HG03066 (cell line): ENCODE data around the gene FAM177B.

Experiments used
- ATAC-seq: cut with Tn5 transposase; IDR thresholded peaks from one replicate; pipeline ENCODE4 v1.9.1; 2021; ENCODE audit warnings: low read depth; ENCODE audit not compliant: unreplicated experiment

FAM177B gene

DNA sequence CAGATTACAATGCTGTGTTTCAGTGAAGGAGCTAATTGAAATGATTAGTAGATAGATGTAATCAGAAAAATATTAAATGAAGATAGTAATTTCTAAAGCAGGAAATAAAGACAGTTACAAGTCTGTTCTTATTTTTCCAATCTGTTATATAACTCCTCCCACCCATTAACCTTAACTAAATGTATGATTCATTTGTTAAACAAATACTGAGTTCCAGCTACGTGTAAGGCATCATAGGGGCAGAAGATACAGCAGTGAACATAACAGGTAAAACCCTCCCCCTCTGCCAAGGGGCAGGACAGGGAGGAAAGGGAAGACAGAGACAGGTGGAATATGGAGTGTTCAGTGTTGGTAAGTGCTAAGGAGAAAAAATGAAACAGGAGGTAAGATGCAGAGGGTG is at the start of gene FAM177B:
TSS of gene FAM177B (plus strand) at position 231 of the 400 bp plus-strand sequence. CDS start 9,344 bp downstream, outside the sequence.
- ATAC-seq: no peak

DNA sequence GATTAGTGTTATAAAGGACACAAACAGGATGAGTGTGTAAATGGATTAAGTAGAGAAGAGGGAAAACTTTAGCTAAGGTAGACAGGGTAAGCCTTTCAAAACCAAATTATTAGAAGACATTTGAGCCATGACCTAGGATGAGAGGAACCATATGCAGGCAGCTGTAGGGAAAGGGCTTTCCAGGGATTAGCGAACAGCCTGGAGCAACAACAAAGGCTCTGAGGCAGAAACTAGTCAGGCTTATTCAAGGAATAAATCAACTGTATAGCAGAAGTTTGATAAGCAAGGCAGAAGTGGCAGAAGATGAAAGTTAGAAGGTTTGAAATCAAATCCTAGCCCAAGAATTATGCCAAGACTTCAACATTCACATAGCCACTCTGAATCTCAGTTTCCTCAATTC is 46.0 kb upstream of the FAM177B start:
- no peak for ATAC-seq

DNA sequence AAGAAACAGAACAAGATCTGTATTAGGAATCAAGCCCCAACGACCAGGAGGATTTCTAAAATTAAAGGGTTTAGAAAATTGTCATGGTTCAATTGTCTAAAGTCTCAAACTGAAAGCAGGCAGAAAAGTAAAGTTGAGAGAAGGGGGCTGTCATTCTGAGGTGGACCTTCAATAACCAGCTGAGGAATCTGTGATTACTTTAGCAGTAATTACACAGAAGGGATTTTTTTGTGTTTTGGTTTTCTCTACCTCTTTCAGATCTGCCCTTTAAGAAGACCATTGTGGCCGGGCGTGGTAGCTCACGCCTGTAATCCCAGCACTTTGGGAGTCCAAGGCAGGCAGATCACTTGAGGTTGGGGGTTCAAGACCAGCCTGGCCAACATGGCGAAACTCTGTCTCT is 42.1 kb upstream of the FAM177B start:
- no peak for ATAC-seq

DNA sequence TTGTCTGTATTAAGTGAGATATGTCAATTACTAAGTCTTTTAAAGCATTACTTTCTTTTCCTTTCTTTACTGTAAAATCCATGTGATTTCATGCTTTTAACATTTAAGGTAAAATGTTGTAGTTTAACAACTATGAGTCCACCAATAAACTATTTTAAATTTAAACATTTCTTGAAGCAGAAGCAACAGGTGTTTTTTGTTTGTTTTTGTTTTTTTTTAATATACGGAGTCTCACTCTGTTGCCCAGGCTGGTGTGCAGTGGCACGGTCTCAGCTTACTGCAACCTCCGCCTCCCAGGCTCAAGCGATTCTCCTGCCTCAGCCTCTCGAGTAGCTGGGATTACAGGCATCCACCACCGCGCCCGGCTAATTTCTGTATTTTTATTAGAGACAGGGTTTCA is 40.3 kb upstream of the FAM177B start:
- no peak for ATAC-seq

DNA sequence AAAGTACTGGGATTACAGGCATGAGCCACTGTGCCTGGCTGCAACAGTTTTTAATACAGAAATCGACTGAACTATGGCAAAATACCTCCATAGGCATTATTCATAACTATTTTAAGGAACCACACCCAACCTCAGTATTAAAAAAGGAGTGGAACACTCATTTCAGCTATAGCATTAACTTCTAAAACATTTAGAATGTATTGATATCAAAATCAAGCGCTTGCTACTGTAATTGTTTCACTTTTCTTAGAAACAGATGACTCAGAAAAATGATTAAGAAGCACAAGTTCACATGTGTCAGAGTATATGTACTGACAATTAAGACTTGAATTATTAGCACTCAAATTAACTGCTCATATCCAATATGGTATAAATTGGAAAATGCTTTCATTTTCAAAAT is 39.8 kb upstream of the FAM177B start:
- no peak for ATAC-seq

DNA sequence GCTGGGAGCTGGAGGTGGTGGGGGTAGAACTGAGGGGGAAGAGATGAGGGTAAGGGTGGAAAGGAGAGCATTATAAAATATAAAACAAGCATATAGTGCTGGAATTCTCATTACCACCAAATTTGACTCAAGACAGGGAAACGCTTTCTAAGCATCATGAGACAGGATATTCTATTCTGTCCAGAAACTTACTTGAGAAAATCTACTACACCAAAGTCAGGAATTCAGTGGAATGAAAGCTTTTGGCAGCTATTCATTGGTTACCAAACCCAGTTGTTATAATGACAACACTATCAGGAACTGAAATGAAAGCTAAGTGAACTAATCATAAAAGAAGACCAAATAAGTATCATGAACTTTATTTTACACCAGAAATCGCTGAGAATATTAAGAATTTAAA is 39.2 kb upstream of the FAM177B start:
- ATAC-seq: no peak

DNA sequence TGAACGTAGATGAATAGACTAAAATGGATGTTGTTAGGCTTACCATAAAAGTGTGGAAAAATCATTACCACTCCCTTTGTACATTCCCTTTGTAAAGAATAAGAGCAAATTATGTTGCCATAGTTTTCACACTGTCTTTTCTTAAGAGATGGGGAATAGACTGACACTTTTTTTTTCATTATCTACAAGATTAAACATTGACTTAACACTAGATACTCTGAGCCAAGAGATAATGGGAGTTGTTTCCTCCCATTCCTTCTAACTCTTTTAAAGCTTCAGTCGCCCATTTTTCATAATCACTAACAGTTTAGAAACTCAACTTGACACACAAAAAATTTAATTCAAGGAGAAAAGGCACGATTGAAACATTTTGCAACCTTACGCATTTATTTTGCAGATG is 34.8 kb upstream of the FAM177B start:
- no peak for ATAC-seq

DNA sequence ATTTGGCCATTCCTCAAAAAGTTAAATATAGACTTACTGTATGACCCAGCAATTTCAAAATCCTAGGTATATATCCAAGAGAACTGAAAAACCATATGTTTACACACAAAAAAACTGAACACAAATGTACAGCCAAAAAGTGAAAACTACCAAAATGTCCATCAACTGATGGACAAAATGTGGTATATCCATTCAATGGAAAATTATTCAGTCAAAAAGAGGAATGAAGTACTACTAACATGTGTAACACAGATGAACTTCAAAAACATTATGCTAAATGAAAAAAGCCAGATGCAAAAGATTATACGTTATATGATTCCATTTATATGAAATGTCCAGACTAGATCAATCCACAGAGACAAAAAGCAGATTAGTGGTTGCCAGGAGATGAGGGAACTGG is 32.7 kb upstream of the FAM177B start:
- ATAC-seq: no peak

DNA sequence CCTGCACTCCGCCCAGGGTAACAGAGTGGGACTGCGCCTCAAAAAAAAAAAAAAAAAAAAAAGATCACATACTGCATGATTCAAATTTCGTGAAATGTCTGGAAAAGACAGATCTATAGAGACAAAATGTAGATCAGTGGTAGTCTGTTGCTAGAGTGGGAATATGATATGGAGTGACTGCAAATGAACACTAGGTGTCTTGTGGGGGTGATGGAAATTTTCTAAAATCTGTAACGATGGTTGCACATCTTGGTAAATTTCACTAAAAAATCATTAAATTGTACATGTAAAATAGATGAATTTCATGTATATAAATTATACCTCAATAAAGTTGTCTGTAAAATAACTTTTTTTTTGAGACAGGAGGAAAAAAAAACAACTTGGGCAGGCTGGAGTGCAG is 30.2 kb upstream of the FAM177B start:
- no peak for ATAC-seq

DNA sequence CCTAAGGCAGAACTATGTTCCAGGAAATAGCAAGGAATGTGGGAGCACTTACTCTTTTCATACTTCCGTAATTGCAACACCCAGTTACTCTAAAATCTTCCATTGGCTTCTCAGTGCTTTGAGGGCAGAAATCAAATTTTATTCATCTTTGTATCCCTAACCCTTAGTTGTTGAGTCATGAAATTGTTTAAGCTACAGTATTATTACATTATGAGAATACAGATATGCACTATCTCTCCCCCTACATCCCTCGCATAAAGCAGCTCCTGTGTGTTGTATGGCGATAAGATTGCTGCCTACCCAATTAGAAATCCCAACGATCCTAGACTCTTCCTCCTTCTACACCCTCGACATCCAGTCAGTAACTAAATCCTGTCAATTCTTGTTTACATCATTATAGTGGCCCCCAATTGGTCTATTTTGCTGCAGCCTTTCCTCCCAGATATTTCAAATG is 27.3 kb upstream of the FAM177B start:
- no peak for ATAC-seq

DNA sequence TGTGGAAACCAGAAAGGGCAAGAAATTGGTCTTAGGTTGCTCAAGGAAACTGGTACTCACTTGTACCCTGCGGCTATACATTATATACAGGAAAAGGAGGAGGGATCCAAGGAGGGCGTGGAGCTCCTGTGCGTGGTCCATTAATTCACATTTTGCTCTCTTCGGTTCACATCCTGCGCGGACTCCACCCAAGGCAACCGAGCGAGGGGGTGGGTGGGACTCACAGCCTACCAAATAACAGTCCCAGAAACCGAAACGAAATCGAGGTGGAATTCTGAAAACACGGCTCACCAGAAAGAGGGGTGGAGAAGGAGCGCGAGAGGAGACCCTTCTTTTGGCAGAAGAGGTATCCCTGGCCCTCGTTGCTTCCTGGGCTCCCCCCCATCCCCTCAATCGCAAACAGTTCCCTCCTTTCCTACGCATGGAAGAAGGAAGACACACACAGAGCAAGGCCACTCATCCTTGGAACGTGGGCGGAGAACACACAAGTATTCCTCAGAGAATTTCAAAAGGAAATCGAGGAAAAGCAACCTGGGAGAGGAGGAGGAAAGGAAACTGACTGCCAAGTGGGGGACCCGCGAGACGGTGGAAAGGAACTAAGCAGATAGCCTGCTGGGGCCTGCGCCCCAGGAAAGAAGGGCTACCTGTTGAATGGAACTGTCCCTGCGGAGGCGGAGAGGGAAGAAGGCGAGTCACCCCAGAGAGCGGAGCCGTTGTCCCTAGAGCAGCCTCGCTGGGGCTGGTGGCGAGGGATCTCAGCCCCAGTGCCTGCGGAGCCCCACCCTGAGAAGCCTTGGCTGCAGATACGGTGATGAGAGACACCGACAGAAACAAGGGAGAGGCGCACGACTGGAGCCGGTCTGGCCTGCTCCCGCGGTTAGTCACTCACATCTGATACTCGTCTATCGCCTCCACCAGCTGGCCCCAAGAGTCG is 25.4 kb upstream of the FAM177B start:
- ATAC-seq: peak; percentile 32

DNA sequence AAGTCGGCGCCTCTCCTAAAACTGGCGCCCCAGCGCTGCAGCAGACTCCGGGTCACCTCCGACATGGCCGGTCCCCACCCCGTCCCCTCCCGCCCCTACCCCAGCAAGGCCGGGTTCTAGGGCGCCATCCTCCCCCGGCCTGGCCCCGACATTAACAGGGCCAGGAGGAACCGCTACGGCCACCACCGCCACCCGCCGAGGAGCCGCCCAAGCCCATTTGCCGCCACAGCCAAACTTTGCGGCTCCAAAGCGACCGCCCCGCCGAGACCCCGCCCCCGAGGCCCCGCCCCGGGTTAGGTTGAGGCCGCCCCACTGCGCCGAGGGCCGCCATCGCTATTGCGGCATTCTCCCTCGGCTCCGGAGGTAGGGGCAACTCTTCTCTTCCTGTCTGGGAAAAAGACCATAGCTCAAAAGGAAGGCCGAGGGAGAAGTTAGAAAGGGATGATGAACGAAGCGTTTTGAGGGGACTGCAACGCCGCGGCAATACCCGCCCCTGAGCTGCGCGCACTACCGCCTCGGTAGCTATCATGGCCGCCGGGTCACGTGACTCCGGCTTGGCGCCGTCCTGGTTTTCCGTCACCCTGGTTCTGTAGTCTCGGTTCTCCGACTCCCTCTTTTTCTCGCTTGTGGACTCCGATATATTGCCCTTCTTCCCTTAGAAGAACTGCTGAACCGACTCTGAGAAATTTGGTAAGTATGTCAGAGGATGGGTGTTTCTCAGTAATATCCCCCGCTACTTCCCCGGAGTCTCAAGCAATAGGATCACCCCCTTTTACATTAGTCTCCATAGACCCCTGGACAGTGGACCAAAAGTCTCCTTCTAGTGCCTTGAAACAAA is 24.5 kb upstream of the FAM177B start, which contains the start of the genes AIDA and BROX:
TSS of gene AIDA (minus strand) at position 239 of the 838 bp plus-strand sequence. CDS start at position 65, 174 bp downstream.
TSS of gene BROX (plus strand) at position 312 of the 838 bp plus-strand sequence. CDS start 3,136 bp downstream, outside the sequence.
- ATAC-seq: peak; percentile 77

DNA sequence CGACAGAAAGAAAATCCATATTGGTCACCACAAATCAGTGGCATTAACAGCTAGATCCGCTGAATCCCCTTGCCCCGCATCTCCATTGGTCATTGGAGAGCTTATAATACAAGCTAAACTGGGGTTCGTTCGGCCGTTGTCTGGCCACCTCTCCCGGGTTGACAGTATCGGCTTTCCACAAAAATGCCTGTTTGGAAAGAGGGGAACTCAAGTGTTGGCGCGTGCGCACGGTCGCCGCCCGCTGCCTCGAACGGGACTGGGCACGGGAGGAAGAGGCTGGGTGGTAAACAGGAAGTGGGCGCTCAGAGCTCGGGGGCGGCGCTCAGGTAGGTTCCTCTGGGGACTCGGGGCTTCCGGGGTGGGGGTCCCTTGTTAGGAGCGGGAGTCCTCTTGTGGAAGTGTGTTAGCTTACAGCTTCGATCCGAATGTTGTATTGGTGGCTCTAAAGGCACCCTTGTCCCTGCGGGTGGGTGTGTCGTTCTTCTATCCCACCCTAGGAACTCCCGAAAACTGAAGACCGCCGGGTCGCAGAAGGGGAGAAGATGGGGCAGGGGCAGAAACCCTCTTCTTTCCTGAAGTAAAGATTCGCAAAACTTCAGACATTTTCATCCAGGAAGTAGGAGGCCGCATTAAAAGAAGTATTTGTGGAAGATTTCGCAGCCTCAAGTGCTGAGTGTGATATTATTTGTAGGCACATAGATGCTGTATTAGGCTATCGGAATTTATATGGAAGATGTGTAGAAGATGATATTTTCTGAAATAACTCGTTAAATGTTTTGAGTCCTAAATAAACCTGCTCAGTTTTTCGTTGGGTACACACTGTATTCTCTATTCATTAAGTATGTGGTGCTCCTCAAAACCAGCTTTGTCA is 23.7 kb upstream of the FAM177B start:
- ATAC-seq: peak; percentile 65

DNA sequence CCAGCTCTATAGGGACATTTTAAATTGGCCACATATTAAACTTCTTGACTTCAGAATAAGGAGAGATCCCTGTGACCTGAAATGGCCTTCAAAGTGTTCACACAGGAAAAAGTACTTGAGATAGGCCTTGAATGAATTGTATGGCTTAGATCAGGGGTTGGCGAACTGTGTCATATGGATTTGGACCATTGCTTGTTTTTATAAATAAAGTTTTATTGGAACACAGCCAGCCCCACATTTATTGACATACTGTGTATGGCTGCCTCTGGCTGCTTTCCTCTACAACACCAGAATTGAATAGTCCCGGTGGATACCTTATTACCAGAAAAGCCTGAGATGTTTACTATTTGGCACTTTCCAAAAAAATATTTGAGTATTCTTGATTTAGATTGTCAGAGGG is 20.6 kb upstream of the FAM177B start:
- ATAC-seq: no peak

DNA sequence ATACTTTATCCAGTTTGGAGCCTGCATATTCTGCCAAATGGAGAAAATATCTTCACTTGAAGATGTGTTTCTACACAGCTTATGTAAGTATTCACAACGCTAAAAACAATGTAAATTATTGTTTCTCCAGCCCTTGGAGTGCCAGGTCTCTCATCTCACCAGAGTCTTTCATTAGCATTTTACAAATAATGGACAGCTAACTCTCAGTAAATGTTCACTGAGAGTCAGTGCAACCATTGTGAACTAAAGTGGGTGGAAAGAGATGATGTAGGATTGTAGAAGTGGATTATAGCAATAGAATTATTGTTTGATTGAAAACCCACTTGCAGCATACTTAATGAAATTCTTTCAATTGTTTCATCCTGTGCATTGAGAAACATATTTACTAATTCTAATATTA is 8.3 kb upstream of the FAM177B start:
- ATAC-seq: no peak

DNA sequence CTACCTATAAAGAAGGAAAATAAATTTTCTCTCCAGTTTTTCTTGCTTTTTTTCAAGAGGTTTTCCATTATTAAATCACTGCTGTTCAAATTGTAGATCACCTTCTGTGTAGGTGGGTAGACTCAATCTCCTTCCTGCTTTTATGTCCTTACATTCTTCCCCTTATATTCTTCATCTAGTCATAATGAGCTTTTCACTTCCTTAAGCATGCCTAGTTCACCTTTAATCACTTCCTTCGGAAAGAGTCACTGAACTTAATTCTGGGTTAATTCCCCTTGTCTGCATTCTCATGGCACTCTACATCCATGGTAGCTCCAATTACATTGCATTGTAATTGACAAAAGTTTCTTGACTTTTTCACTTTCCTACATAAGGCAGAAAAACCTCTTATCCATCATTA is 6.1 kb upstream of the FAM177B start:
- ATAC-seq: no peak

DNA sequence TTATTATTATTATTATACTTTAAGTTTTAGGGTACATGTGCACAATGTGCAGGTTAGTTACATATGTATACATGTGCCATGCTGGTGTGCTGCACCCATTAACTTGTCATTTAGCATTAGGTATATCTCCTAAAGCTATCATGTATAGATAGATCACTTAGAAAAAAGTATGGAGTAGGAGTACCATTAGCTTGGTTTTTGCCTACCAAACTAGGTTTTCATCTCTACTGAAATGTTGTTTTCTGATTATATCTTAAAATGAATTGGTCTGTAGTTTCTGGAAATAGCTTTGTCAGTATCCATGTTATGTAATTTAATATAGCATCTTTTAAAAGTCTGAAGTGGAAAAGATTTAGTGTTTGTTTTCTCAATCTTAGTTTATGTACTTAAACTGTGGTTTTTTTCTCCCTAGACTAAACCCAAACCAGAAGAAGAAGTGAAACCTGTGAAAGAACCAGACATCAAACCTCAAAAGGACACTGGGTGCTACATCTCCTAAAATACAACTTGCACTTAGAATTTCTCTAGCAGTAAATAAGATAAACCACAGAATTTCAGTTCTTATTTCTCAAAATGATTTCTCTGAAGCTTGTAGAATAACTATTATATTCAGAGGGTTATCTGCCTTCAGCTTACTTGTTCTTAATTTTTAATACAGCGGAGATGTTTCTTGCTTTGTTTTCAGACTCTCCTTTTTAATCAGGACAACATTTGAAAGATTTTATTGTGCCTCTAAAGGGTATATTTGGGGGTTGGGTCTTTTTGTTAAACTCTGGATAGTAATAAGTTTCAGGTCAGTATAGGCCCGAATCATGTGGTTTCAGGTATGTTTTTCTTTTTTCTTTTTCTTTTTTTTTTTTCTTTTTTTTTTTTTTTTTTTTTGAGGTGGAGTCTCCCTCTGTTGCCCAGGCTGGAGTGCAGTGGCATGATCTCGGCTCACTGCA is 4.5 kb upstream of the FAM177B start:
- peak; percentile 99 for ATAC-seq

DNA sequence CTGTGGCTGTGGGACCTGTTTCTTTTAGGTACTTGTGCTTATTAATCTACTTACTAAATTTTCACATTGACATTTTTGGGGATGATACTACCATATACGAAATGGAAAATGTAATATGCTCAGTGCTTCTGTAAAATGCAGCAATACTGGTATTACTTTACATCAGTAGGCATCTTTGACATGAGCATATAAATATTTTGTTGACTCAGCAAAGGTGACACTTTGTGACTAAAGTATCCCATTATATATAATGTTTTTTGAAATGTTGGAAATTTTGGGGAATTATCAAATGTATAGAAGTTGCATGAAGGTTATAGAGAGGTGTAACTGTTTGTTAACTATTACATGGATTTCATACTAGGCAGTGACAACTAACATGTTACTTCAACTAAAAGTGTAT is 2.3 kb upstream of the FAM177B start:
- ATAC-seq: no peak

DNA sequence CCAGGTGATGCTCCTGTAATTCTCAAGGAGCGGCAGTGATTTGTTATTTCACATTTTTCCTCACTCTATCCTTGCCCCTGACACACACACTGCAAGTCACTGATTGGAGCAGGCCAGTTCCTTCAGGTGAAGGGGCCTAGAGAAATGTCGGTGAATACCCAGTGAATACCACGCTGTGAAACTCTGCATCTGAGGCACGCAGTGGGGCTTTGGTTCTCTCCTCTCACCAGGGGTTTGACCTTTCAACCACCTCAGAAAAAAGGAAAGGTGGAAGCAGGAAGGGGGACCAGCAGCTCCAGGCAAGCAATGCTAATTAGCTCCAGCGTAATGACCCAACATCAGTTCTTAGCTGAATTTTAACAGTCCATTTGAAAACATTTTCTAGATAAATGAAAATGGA is 532 bp upstream of the FAM177B start:
- ATAC-seq: no peak
